GM23338 (cell line): ENCODE measurements around the gene GARIN3. TPM values are rescaled to one million over a fixed set of nuclear protein-coding genes. Genes with fewer than 3 reads are reported as not detected.
A peak's percentile ranks its signal among the peaks of the same experiment; 100 is the strongest.

ENCODE experiments used
- ATAC-seq: fragments of 200-7000 bp; cut with Tn5 transposase; 3 replicates; pipeline ENCODE4 v1.9.1; 2020
- DNase-seq: peaks from one replicate; pipeline ENCODE4 v3.0.0-alpha.2; 2015; ENCODE audit warnings: low spot score
- H2AFZ ChIP-seq: fragments of 200-600 bp; sonication (generic); 2 replicates; pipeline ENCODE4 v1.8.0; 2016; ENCODE audit warnings: antibody characterized with exemption, mild to moderate bottlenecking, moderate library complexity
- H3F3A ChIP-seq: fragments of 200-600 bp; sonication (generic); replicated peaks from 2 replicates; pipeline ENCODE4 v1.8.0; 2017; ENCODE audit warnings: antibody characterized with exemption, mixed run types, low read depth
- H3K27ac ChIP-seq: fragments of 200-600 bp; sonication (generic); 2 replicates; pipeline ENCODE4 v1.6.1; 2016; ENCODE audit warnings: low read depth
- H3K27me3 ChIP-seq: fragments of 200-600 bp; sonication (generic); 2 replicates; pipeline ENCODE4 v1.8.0; 2016; ENCODE audit warnings: mild to moderate bottlenecking, mixed run types, moderate library complexity; ENCODE audit not compliant: insufficient read depth
- H3K36me3 ChIP-seq: fragments of 200-600 bp; sonication (generic); 2 replicates; pipeline ENCODE4 v1.8.0; 2016; ENCODE audit warnings: mild to moderate bottlenecking; ENCODE audit not compliant: insufficient read depth
- H3K4me1 ChIP-seq: fragments of 200-600 bp; sonication (generic); 2 replicates; pipeline ENCODE4 v1.8.0; 2016; ENCODE audit warnings: mild to moderate bottlenecking, moderate library complexity; ENCODE audit not compliant: insufficient read depth
- H3K4me2 ChIP-seq: fragments of 200-600 bp; sonication (generic); 2 replicates; pipeline ENCODE4 v1.7.1; 2017; ENCODE audit warnings: mixed run types
- H3K4me3 ChIP-seq: fragments of 200-600 bp; sonication (generic); 2 replicates; pipeline ENCODE4 v1.6.1; 2016; ENCODE audit warnings: mixed run types
- H3K79me2 ChIP-seq: fragments of 200-600 bp; sonication (generic); replicated peaks from 2 replicates; pipeline ENCODE4 v1.8.0; 2017; ENCODE audit warnings: mild to moderate bottlenecking; ENCODE audit not compliant: insufficient read depth
- H3K9me2 ChIP-seq: fragments of 200-600 bp; sonication (generic); 2 replicates; pipeline ENCODE4 v1.8.0; 2017; ENCODE audit not compliant: insufficient read depth
- H4K20me1 ChIP-seq: fragments of 200-600 bp; sonication (generic); replicated peaks from 2 replicates; pipeline ENCODE4 v1.8.0; 2017; ENCODE audit warnings: mild to moderate bottlenecking; ENCODE audit not compliant: insufficient read depth
- H3K27ac Mint-ChIP-seq: 2 replicates; pipeline ENCODE4 v1.8.0; 2020; ENCODE audit warnings: inconsistent platforms, mild to moderate bottlenecking, moderate library complexity, mixed read lengths
- H3K27me3 Mint-ChIP-seq: 3 replicates; pipeline ENCODE4 v1.8.0; 2022; ENCODE audit warnings: low read depth, mild to moderate bottlenecking, moderate library complexity, mixed read lengths, inconsistent platforms; ENCODE audit not compliant: insufficient read depth, poor library complexity
- H3K36me3 Mint-ChIP-seq: 3 replicates; pipeline ENCODE4 v1.8.0; 2021; ENCODE audit warnings: low read depth, mild to moderate bottlenecking, inconsistent platforms, moderate library complexity, mixed read lengths
- H3K4me1 Mint-ChIP-seq: 3 replicates; pipeline ENCODE4 v1.8.0; 2020; ENCODE audit warnings: mild to moderate bottlenecking, inconsistent platforms, mixed read lengths
- H3K4me3 Mint-ChIP-seq: 3 replicates; pipeline ENCODE4 v1.8.0; 2021; ENCODE audit warnings: moderate library complexity, mild to moderate bottlenecking, inconsistent platforms, mixed read lengths
- H3K9me3 Mint-ChIP-seq: 3 replicates; pipeline ENCODE4 v1.8.0; 2020; ENCODE audit warnings: moderate library complexity, mild to moderate bottlenecking, inconsistent platforms, mixed read lengths
- CTCF ChIP-seq, 2 experiments: fragments of 200-600 bp in 1 of 2; sonication (generic) in 1 of 2; conservative IDR thresholded peaks; 2 replicates each; pipeline versions ENCODE4 v1.5.1 to v1.6.1; 2016 to 2017; ENCODE audit warnings: antibody characterized with exemption in 2 of 2, low read depth in 2 of 2, mild to moderate bottlenecking in 2 of 2, moderate library complexity in 1 of 2
- EZH2phosphoT487 ChIP-seq: fragments of 200-600 bp; sonication (generic); IDR thresholded peaks from one replicate; pipeline ENCODE4 v1.8.1; 2018; ENCODE audit warnings: antibody characterized with exemption; ENCODE audit not compliant: unreplicated experiment
- ZNF114 ChIP-seq: fragments of 250-450 bp; sonication (Bioruptor Pico); IDR thresholded peaks from 2 replicates; pipeline ENCODE4 v1.5.0; 2020; ENCODE audit warnings: mild to moderate bottlenecking, moderate library complexity
- ZNF462 ChIP-seq: fragments of 250-450 bp; sonication (Bioruptor Pico); IDR thresholded peaks from 2 replicates; pipeline ENCODE4 v1.5.0; 2020; ENCODE audit warnings: mild to moderate bottlenecking, moderate library complexity
- polyA plus RNA-seq: library from polyadenylated mRNA; unstranded; fragments of >200 nt; fragmentation: Nextera tagmentation; extraction: Ambion mirVana; gene quantifications from 2 replicates; pipeline ENCODE4 v1.2.1, GENCODE V29; 2016
- total RNA-seq: library from RNA; depleted of rRNA; stranded (reverse); fragments of >200 nt; shearing (Covaris generic); gene quantifications from 2 replicates; pipeline ENCODE4 v1.2.3, GENCODE V29; 2014

Gene GARIN3
- total and polyA plus RNA-seq, 2 experiments from 2014 or later = not detected

- no peak for TF ChIP-seq ZNF462 (CRISPR knock-in tag)
- TF ChIP-seq ZNF114 (CRISPR knock-in tag) = no peak
Observed at GRCh38 chr5:157150995-157151394, 15.1 kb downstream of the GARIN3 start (continued).

DNA sequence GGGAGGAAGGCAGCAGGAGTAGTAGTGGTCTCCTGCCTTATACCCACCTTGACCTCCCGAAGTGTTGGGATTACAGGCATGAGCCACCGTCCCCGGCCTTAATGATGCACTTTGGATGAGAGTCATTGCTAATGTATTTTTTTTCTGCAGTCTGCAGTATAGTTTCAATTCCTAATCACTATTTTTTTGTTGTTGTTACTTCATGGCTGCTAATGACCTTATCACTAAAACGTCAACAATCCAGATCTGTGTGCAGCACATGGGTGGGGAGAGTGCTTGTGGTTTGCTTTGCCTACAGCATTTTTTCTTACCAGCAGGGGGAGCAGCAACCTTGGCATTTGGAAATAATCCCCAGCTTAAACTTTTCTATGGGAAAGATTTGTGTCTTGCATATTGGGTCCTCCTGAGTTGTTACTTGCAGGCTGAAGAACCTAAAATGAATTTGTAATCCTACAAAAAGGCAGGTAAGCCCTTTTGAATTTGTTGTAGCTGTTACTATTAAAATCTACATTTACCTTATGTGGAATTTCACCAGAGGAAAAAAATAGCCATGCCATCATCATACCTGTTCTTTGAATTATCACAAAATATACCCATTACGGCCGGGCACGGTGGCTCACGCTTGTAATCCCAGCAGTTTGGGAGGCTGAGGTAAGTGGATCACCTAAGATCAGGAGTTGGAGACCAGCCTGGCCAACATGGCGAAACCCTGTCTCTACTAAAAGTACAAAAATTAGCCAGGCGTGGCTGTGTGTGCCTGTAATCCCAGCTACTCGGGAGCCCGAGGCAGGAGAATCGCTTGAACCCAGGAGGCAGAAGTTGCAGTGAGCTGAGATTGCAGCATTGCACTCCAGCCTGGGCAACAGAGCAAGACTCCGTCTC lies 17.1 kb downstream of the GARIN3 start:
- Histone ChIP-seq H3F3A (no peaks in the 10 kb centered on the region), H3K4me1 (no peaks in the 10 kb centered on the region), H3K9me2 (no peaks in the 10 kb centered on the region), H2AFZ (no peak overlapping the region; the same call in 1 of the 2 replicates), H3K36me3 (no peaks in the 10 kb centered on the region), H3K27ac (no peak overlapping the region), H3K4me3 (no peak overlapping the region), H4K20me1 (no peaks in the 10 kb centered on the region), H3K27me3 (no peaks in the 10 kb centered on the region), H3K79me2 (no peaks in the 10 kb centered on the region), H3K4me2 (no peak overlapping the region)
- Mint-ChIP-seq H3K4me3 (no peak overlapping the region), H3K27me3 (no peaks in the 10 kb centered on the region), H3K27ac (no peak overlapping the region), H3K4me1 (peaks cover 2% of the 10 kb centered on the region; the same call in 2 of the 3 replicates), H3K9me3 (no peaks in the 10 kb centered on the region), H3K36me3 (no peaks in the 10 kb centered on the region)
- DNase-seq = peak; percentile 86
- peak; percentile 87 for ATAC-seq
- TF ChIP-seq EZH2phosphoT487 (no peak), CTCF (conservative IDR thresholded peaks at IDR 0.05; ENCODE audit: low read depth in 2 of 2) (peak; percentile 88 to 89)
